MCF 10A (cell line): Measurements from ENCODE around the gene CFAP299. TPM values are rescaled to one million over a fixed set of nuclear protein-coding genes. Genes with fewer than 3 reads are reported as not detected.
A peak's percentile ranks its signal among the peaks of the same experiment; 100 is the strongest.

ENCODE experiments used
- BruUV-seq: library from RNA; stranded (reverse); fragments of 400-500 nt; replicated peaks from 2 replicates; lab custom pipeline; 2021; lab: Mats Ljungman, UMichigan
- CTCF ChIA-PET: fragments of 300-600 bp; sonication (Branson Sonifier 250); formaldehyde crosslinking; extraction: SDS; loops from one replicate; lab custom pipeline; 2021; ENCODE audit warnings: antibody characterized with exemption, inconsistent platforms; lab: Yijun Ruan, JAX
- POLR2A ChIA-PET: fragments of 300-600, 350-650 bp; sonication (Branson Sonifier 250); formaldehyde crosslinking; extraction: SDS; loops from one replicate; lab custom pipeline; 2020; ENCODE audit warnings: antibody characterized with exemption, inconsistent platforms; lab: Yijun Ruan, JAX
- DNase-seq: peaks from one replicate; pipeline ENCODE4 v3.0.0-alpha.2; 2018; ENCODE audit not compliant: unreplicated experiment
- H3K27ac Mint-ChIP-seq: one replicate; pipeline ENCODE4 v1.8.0; 2022; ENCODE audit warnings: mild to moderate bottlenecking, low read depth, mixed read lengths; ENCODE audit not compliant: unreplicated experiment
- H3K27me3 Mint-ChIP-seq: one replicate; pipeline ENCODE4 v1.8.0; 2022; ENCODE audit warnings: mixed read lengths; ENCODE audit not compliant: insufficient read depth, unreplicated experiment
- H3K36me3 Mint-ChIP-seq: one replicate; pipeline ENCODE4 v1.8.0; 2022; ENCODE audit warnings: mild to moderate bottlenecking, moderate library complexity, mixed read lengths; ENCODE audit not compliant: insufficient read depth, unreplicated experiment
- H3K4me1 Mint-ChIP-seq: one replicate; pipeline ENCODE4 v1.8.0; 2022; ENCODE audit warnings: mixed read lengths; ENCODE audit not compliant: insufficient read depth, unreplicated experiment
- H3K4me3 Mint-ChIP-seq: one replicate; pipeline ENCODE4 v1.8.0; 2022; ENCODE audit warnings: mild to moderate bottlenecking, moderate library complexity, mixed read lengths; ENCODE audit not compliant: unreplicated experiment
- H3K9me3 Mint-ChIP-seq: one replicate; pipeline ENCODE4 v1.8.0; 2022; ENCODE audit warnings: mixed read lengths; ENCODE audit not compliant: unreplicated experiment
- CTCF ChIP-seq: fragments of 200-600 bp; IDR thresholded peaks from one replicate; pipeline ENCODE4 v1.8.0; 2022; ENCODE audit warnings: antibody characterized with exemption, mild to moderate bottlenecking; ENCODE audit not compliant: unreplicated experiment
- intact Hi-C: fragments of 100-400 bp; cut with micrococcal nuclease; formaldehyde crosslinking; loops from 2 replicates; pipeline ENCODE4 v1.14.1; 2022
- total RNA-seq: library from RNA; stranded (reverse); gene quantifications from 2 replicates; pipeline ENCODE4 v1.2.3, GENCODE V29; 2022

CFAP299 gene
- total RNA-seq, 1 experiment from 2014 or later = 0.33 TPM

- TF ChIP-seq CTCF = no peak
- intact Hi-C loops = no loop called here
- H3K27me3 Mint-ChIP-seq = no peaks in the 10 kb centered on the region
- no peaks in the 10 kb centered on the region for H3K36me3 Mint-ChIP-seq
- CTCF ChIA-PET = interaction anchor here (0.6 to 0.7 kb wide), 3 partner anchors 9 to 377 kb away, joined by 3 read pairs; no protein-coding TSS in a partner anchor
- DNase-seq = no peak
- H3K27ac Mint-ChIP-seq = no peak overlapping the region
- POLR2A ChIA-PET = interaction anchor here (0.6 kb wide), 1 partner anchor 191 kb away, joined by 3 read pairs; no protein-coding TSS in a partner anchor
- no peaks in the 10 kb centered on the region for H3K9me3 Mint-ChIP-seq
- H3K4me3 Mint-ChIP-seq = no peak overlapping the region
- H3K4me1 Mint-ChIP-seq = peaks cover 4% of the 10 kb centered on the region
- no TSS peak for BruUV-seq
Measured at GRCh38 chr4:80614319-80614718, 278.8 kb downstream of the CFAP299 start.

- TF ChIP-seq CTCF = no peak
- intact Hi-C loops = no loop called here
- Mint-ChIP-seq H3K27me3 (no peaks in the 10 kb centered on the region), H3K4me3 (no peak overlapping the region), H3K36me3 (no peaks in the 10 kb centered on the region), H3K9me3 (no peaks in the 10 kb centered on the region), H3K27ac (no peak overlapping the region), H3K4me1 (peaks cover 4% of the 10 kb centered on the region)
- no peak for DNase-seq
- ChIA-PET POLR2A (interaction anchor here (0.5 kb wide), 1 partner anchor 70 kb away, joined by 4 read pairs; no protein-coding TSS in a partner anchor), CTCF (interaction anchor here (0.5 to 1.3 kb wide), 3 partner anchors 9 to 424 kb away, joined by 3 to 6 read pairs (median 3); no protein-coding TSS in a partner anchor)
- BruUV-seq = no TSS peak
Measured at GRCh38 chr4:80615099-80615498, 279.6 kb downstream of the CFAP299 start.

- intact Hi-C loops = loop anchor here (1.0 to 2.0 kb wide), 3 partner anchors 252 to 421 kb away; no protein-coding TSS in a partner anchor
- peak; percentile 38 for DNase-seq
- Mint-ChIP-seq H3K36me3 (no peaks in the 10 kb centered on the region), H3K4me1 (no peaks in the 10 kb centered on the region), H3K4me3 (no peak overlapping the region), H3K9me3 (peaks cover 5% of the 10 kb centered on the region), H3K27me3 (no peaks in the 10 kb centered on the region), H3K27ac (no peak overlapping the region)
- no TSS peak for BruUV-seq
- POLR2A ChIA-PET = no interaction called here
- TF ChIP-seq CTCF = peak; percentile 40
- CTCF ChIA-PET = interaction anchor here (0.6 to 0.9 kb wide), 4 partner anchors 27 to 425 kb away, joined by 3 to 5 read pairs (median 3); no protein-coding TSS in a partner anchor
Measured at GRCh38 chr4:80619070-80619674, 283.6 kb downstream of the CFAP299 start.

- H3K27me3 Mint-ChIP-seq = no peaks in the 10 kb centered on the region
- CTCF ChIA-PET = no interaction called here
- H3K4me3 Mint-ChIP-seq = no peak overlapping the region
- BruUV-seq = no TSS peak
- H3K36me3 Mint-ChIP-seq = no peaks in the 10 kb centered on the region
- intact Hi-C loops = no loop called here
- H3K4me1 Mint-ChIP-seq = no peaks in the 10 kb centered on the region
- no peak overlapping the region for H3K27ac Mint-ChIP-seq
- DNase-seq = no peak
- no peak for TF ChIP-seq CTCF
- H3K9me3 Mint-ChIP-seq = peaks cover 17% of the 10 kb centered on the region
- POLR2A ChIA-PET = no interaction called here
Measured at GRCh38 chr4:80631861-80632260, 296.3 kb downstream of the CFAP299 start.
